ENCODE data around the gene ABHD1. TPM values are rescaled to one million over a fixed set of nuclear protein-coding genes. Genes with fewer than 3 reads are reported as not detected.

ABHD1 gene
- total RNA-seq, 1 donor from 2014 or later = not detected

- no peaks in the 10 kb centered on the region for H3K9me3 ChIP-seq
- H3K4me1 ChIP-seq = peaks cover 10% of the 10 kb centered on the region
- H3K36me3 ChIP-seq = no peaks in the 10 kb centered on the region
- DNase-seq (ENCODE audit: extremely low spot score in 2 of 2) = no peak
- no peak overlapping the region for H3K27ac ChIP-seq
- TF ChIP-seq POLR2A (IDR thresholded peaks at IDR 0.05) (no peak), CTCF (IDR thresholded peaks at IDR 0.05) (no peak), POLR2AphosphoS5 (IDR thresholded peaks at IDR 0.05; ENCODE audit: insufficient read depth in 1 of 2, low read depth in 1 of 2) (no peak)
- no peaks in the 10 kb centered on the region for H3K27me3 ChIP-seq
- peak overlapping the region in 1 of 2 donors; percentile 8 for H3K4me3 ChIP-seq
- intact Hi-C loops (cut with DNase I) = no loop called here
Observed at GRCh38 chr2:27149570-27150405, 26.2 kb downstream of the ABHD1 start.

GRCh38 chr2:27150639-27151230, 27.1 kb downstream of the ABHD1 start:
- H3K27ac ChIP-seq = no peak overlapping the region
- TF ChIP-seq POLR2A (IDR thresholded peaks at IDR 0.05) (no peak), CTCF (IDR thresholded peaks at IDR 0.05) (no peak), POLR2AphosphoS5 (IDR thresholded peaks at IDR 0.05; ENCODE audit: insufficient read depth in 1 of 2, low read depth in 1 of 2) (no peak)
- DNase-seq (ENCODE audit: extremely low spot score in 2 of 2) = peak in 1 of 2 donors; percentile 88
- no peaks in the 10 kb centered on the region for H3K36me3 ChIP-seq
- intact Hi-C loops (cut with DNase I) = no loop called here
- no peaks in the 10 kb centered on the region for H3K9me3 ChIP-seq
- H3K4me1 ChIP-seq = peaks cover 15% of the 10 kb centered on the region
- peak overlapping the region in 1 of 2 donors; percentile 8 for H3K4me3 ChIP-seq
- H3K27me3 ChIP-seq = no peaks in the 10 kb centered on the region

GRCh38 chr2:27152102-27152795, 28.6 kb downstream of the ABHD1 start:
- H3K27me3 ChIP-seq = no peaks in the 10 kb centered on the region
- H3K36me3 ChIP-seq = no peaks in the 10 kb centered on the region
- TF ChIP-seq CTCF (IDR thresholded peaks at IDR 0.05) (no peak), POLR2A (IDR thresholded peaks at IDR 0.05) (no peak)
- no peaks in the 10 kb centered on the region for H3K9me3 ChIP-seq
- H3K4me3 ChIP-seq = no peak overlapping the region
- intact Hi-C loops (cut with DNase I) = no loop called here
- H3K4me1 ChIP-seq = peaks cover 15% of the 10 kb centered on the region
- no peak for DNase-seq (ENCODE audit: extremely low spot score in 2 of 2)
- H3K27ac ChIP-seq = no peak overlapping the region

- no peaks in the 10 kb centered on the region for H3K9me3 ChIP-seq
- H3K36me3 ChIP-seq = no peaks in the 10 kb centered on the region
- H3K27ac ChIP-seq = no peak overlapping the region
- no peak for TF ChIP-seq POLR2AphosphoS5 (IDR thresholded peaks at IDR 0.05; ENCODE audit: insufficient read depth in 1 of 2, low read depth in 1 of 2)
- no peak for TF ChIP-seq CTCF (IDR thresholded peaks at IDR 0.05)
- no peak for TF ChIP-seq POLR2A (IDR thresholded peaks at IDR 0.05)
- H3K27me3 ChIP-seq = no peaks in the 10 kb centered on the region
- intact Hi-C loops (cut with DNase I) = no loop called here
- H3K4me1 ChIP-seq = peaks cover 15% of the 10 kb centered on the region
- H3K4me3 ChIP-seq = no peak overlapping the region
- no peak for DNase-seq (ENCODE audit: extremely low spot score in 2 of 2)
Observed at GRCh38 chr2:27152796-27153464, 29.3 kb downstream of the ABHD1 start.

All from vagina (tissue), 2 donors.